ENCODE data around the gene OCLN.
"Not testable (repeated sequence)": the region's sequence is repeated elsewhere in the genome, so short reads cannot be mapped to it uniquely, and the experiment has no call there.

OCLN gene

DNA sequence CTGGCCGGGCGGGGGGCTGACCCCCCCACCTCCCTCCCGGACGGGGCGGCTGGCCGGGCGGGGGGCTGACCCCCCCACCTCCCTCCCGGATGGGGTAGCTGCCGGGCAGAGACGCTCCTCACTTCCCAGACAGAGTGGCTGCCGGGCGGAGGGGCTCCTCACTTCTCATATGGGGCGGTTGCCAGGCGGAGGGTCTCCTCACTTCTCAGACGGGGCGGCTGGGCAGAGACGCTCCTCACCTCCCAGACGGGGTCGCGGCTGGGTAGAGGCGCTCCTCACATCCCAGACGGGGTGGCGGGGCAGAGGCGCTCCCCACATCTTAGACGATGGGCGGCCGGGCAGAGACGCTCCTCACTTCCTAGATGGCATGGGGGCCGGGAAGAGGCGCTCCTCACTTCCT lies 23.0 kb downstream of the OCLN start:
- H3K27ac ChIP-seq (replicated peaks); H3K4me3 ChIP-seq (replicated peaks; ENCODE audit: insufficient read depth, low read length); DNase-seq (ENCODE audit: low read depth in 1 of 2, low spot score in 1 of 2); H3K27me3 ChIP-seq (ENCODE audit: insufficient read depth, poor library complexity, severe bottlenecking): not testable (repeated sequence)

DNA sequence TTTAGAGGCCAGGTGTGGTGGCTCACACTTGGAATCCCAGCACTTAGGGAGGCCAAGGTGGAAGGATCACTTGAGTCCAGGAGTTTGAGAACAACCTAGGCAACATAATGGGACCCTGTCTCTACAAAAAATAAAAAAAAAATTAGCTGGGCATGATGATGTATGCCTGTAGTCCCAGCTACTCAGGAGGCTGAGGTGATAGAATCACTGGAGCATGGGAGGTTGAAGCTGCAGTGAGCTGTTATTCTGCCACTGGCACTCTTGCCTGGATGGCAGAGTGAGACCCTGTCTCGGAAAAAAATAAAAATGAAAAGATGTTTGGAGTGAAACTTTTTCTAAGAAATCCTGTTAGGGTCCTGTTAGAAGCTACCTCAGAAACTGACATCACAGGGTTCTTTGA lies 24.2 kb downstream of the OCLN start:
- Histone ChIP-seq H3K4me3 (replicated peaks; ENCODE audit: insufficient read depth, low read length) (no peak overlapping the region), H3K27me3 (ENCODE audit: insufficient read depth, poor library complexity, severe bottlenecking) (no peaks in the 10 kb centered on the region), H3K27ac (replicated peaks) (no peak overlapping the region)
- no peak for DNase-seq (ENCODE audit: low read depth in 1 of 2, low spot score in 1 of 2)
- TF ChIP-seq POLR2AphosphoS5 (IDR thresholded peaks at IDR 0.05; ENCODE audit: low read depth) (no peak), GABPA (IDR thresholded peaks at IDR 0.05; ENCODE audit: low read depth) (no peak), SPI1 (IDR thresholded peaks at IDR 0.05; ENCODE audit: borderline replicate concordance, low read depth) (no peak)
- TF ChIP-seq, protein P1, sequence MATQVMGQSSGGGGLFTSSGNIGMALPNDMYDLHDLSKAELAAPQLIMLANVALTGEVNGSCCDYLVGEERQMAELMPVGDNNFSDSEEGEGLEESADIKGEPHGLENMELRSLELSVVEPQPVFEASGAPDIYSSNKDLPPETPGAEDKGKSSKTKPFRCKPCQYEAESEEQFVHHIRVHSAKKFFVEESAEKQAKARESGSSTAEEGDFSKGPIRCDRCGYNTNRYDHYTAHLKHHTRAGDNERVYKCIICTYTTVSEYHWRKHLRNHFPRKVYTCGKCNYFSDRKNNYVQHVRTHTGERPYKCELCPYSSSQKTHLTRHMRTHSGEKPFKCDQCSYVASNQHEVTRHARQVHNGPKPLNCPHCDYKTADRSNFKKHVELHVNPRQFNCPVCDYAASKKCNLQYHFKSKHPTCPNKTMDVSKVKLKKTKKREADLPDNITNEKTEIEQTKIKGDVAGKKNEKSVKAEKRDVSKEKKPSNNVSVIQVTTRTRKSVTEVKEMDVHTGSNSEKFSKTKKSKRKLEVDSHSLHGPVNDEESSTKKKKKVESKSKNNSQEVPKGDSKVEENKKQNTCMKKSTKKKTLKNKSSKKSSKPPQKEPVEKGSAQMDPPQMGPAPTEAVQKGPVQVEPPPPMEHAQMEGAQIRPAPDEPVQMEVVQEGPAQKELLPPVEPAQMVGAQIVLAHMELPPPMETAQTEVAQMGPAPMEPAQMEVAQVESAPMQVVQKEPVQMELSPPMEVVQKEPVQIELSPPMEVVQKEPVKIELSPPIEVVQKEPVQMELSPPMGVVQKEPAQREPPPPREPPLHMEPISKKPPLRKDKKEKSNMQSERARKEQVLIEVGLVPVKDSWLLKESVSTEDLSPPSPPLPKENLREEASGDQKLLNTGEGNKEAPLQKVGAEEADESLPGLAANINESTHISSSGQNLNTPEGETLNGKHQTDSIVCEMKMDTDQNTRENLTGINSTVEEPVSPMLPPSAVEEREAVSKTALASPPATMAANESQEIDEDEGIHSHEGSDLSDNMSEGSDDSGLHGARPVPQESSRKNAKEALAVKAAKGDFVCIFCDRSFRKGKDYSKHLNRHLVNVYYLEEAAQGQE (IDR thresholded peaks at IDR 0.05; ENCODE audit: insufficient replicate concordance, low read depth) = no peak
- TF ChIP-seq, protein P2, sequence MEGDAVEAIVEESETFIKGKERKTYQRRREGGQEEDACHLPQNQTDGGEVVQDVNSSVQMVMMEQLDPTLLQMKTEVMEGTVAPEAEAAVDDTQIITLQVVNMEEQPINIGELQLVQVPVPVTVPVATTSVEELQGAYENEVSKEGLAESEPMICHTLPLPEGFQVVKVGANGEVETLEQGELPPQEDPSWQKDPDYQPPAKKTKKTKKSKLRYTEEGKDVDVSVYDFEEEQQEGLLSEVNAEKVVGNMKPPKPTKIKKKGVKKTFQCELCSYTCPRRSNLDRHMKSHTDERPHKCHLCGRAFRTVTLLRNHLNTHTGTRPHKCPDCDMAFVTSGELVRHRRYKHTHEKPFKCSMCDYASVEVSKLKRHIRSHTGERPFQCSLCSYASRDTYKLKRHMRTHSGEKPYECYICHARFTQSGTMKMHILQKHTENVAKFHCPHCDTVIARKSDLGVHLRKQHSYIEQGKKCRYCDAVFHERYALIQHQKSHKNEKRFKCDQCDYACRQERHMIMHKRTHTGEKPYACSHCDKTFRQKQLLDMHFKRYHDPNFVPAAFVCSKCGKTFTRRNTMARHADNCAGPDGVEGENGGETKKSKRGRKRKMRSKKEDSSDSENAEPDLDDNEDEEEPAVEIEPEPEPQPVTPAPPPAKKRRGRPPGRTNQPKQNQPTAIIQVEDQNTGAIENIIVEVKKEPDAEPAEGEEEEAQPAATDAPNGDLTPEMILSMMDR (IDR thresholded peaks at IDR 0.05; ENCODE audit: insufficient read depth, low read length) = no peak

DNA sequence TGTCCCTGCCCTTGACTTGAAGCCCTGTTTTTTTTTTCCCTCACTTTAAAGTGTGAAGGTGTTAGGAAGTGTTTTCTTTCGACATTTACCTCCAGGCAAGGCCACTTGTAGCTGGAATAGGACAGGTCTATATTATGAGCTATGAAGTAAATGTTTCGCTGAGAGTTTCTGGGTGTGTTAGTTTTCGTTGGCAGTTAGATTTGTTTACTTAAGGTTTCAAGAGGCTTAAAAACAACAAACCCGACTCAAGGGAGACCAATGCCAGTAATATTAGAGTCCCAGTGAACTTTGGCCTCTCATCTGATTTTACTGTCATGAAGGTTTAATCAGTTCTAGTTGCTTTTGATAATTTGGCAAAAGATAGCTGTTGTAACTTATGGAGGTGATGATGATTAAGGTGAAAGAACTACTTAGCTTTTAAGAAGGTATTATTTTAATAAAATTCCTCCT lies 25.2 kb downstream of the OCLN start:
- H3K27me3 ChIP-seq (ENCODE audit: insufficient read depth, poor library complexity, severe bottlenecking) = no peaks in the 10 kb centered on the region
- TF ChIP-seq SPI1 (IDR thresholded peaks at IDR 0.05; ENCODE audit: borderline replicate concordance, low read depth) (no peak), POLR2AphosphoS5 (IDR thresholded peaks at IDR 0.05; ENCODE audit: low read depth) (no peak), GABPA (IDR thresholded peaks at IDR 0.05; ENCODE audit: low read depth) (no peak)
- TF ChIP-seq, protein P2 (IDR thresholded peaks at IDR 0.05; ENCODE audit: insufficient read depth, low read length) = no peak
- TF ChIP-seq, protein P1 (IDR thresholded peaks at IDR 0.05; ENCODE audit: insufficient replicate concordance, low read depth) = no peak
- no peak overlapping the region for H3K4me3 ChIP-seq (replicated peaks; ENCODE audit: insufficient read depth, low read length)
- H3K27ac ChIP-seq (replicated peaks) = no peak overlapping the region
- DNase-seq (ENCODE audit: low read depth in 1 of 2, low spot score in 1 of 2) = no peak

DNA sequence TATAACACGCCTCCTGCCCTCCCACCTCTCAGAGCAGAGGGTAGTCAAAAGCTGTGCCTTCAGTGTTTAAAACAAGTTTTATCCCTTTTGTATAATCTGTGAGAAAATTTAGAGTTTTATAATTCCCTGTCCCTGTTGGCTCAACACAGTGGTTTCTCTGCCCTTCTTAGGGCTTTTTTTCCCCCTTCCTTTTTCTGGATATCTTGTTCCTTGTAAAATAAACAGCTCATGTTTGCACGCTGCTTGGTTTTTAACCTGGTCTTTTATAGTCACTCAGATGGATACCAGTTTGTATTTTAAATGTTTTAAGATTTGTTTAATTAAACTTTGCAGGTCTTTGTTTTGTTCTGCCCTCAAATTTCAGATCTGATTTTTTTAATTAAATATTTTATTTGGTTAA lies 26.7 kb downstream of the OCLN start:
- TF ChIP-seq, protein P2 (IDR thresholded peaks at IDR 0.05; ENCODE audit: insufficient read depth, low read length) = no peak
- TF ChIP-seq, protein P1 (IDR thresholded peaks at IDR 0.05; ENCODE audit: insufficient replicate concordance, low read depth) = no peak
- TF ChIP-seq SPI1 (IDR thresholded peaks at IDR 0.05; ENCODE audit: borderline replicate concordance, low read depth) (no peak), POLR2AphosphoS5 (IDR thresholded peaks at IDR 0.05; ENCODE audit: low read depth) (no peak), GABPA (IDR thresholded peaks at IDR 0.05; ENCODE audit: low read depth) (no peak)
- DNase-seq (ENCODE audit: low read depth in 1 of 2, low spot score in 1 of 2) = no peak
- H3K27ac ChIP-seq (replicated peaks) = no peak overlapping the region
- H3K27me3 ChIP-seq (ENCODE audit: insufficient read depth, poor library complexity, severe bottlenecking) = no peaks in the 10 kb centered on the region
- no peak overlapping the region for H3K4me3 ChIP-seq (replicated peaks; ENCODE audit: insufficient read depth, low read length)

Measured in HL-60 (cell line).